RWPE2 (cell line): ENCODE measurements around the gene GPALPP1.
A peak's percentile ranks its signal among the peaks of the same experiment; 100 is the strongest.

ENCODE experiments used
- ATAC-seq: fragments of 200-7000 bp; cut with Tn5 transposase; 3 replicates; pipeline ENCODE4 v1.9.1; 2021; ENCODE audit warnings: low read depth
- DNase-seq: peaks from one replicate; pipeline ENCODE4 v3.0.0-alpha.2; 2020; ENCODE audit warnings: low spot score
- H3K27ac ChIP-seq: fragments of 450-650 bp; 2 replicates; pipeline ENCODE4 v1.5.1; 2017; ENCODE audit warnings: mild to moderate bottlenecking; ENCODE audit not compliant: poor library complexity, severe bottlenecking
- H3K27me3 ChIP-seq: fragments of 250-450 bp; sonication (Bioruptor Pico); 2 replicates; pipeline ENCODE4 v1.5.1; 2021; ENCODE audit warnings: mild to moderate bottlenecking, moderate library complexity; ENCODE audit not compliant: insufficient read depth, poor library complexity, severe bottlenecking
- H3K36me3 ChIP-seq: fragments of 250-450 bp; sonication (Bioruptor Pico); 2 replicates; pipeline ENCODE4 v1.5.1; 2020; ENCODE audit warnings: low read depth, mild to moderate bottlenecking, moderate library complexity
- H3K4me1 ChIP-seq: fragments of 250-450 bp; sonication (Bioruptor Pico); 2 replicates; pipeline ENCODE4 v1.5.1; 2021; ENCODE audit warnings: mild to moderate bottlenecking, moderate library complexity; ENCODE audit not compliant: insufficient read depth, poor library complexity, severe bottlenecking
- H3K4me3 ChIP-seq: fragments of 250-450 bp; sonication (Bioruptor Pico); 2 replicates; pipeline ENCODE4 v1.5.1; 2021; ENCODE audit warnings: mild to moderate bottlenecking, moderate library complexity; ENCODE audit not compliant: severe bottlenecking
- H3K9me3 ChIP-seq: fragments of 250-450 bp; sonication (Bioruptor Pico); 2 replicates; pipeline ENCODE4 v1.5.1; 2021; ENCODE audit warnings: mild to moderate bottlenecking, moderate library complexity; ENCODE audit not compliant: severe bottlenecking
- CTCF ChIP-seq: fragments of 450-650 bp; IDR thresholded peaks from one replicate; pipeline ENCODE4 v1.5.1; 2017; ENCODE audit warnings: mild to moderate bottlenecking, moderate library complexity; ENCODE audit not compliant: poor library complexity, severe bottlenecking

The GPALPP1 gene

GRCh38 chr13:44969551-44970484 lies 19.5 kb upstream of the GPALPP1 start:
- ATAC-seq (peak; percentile 42; the same call in 1 of the 3 replicates), DNase-seq (no peak)
- Histone ChIP-seq H3K27ac (no peak overlapping the region), H3K4me1 (no peaks in the 10 kb centered on the region), H3K27me3 (no peaks in the 10 kb centered on the region), H3K36me3 (peaks cover 65% of the 10 kb centered on the region), H3K4me3 (no peak overlapping the region), H3K9me3 (no peaks in the 10 kb centered on the region)
- peak; percentile 83 for TF ChIP-seq CTCF

GRCh38 chr13:44971656-44972595 lies 17.4 kb upstream of the GPALPP1 start:
- no peak for ATAC-seq
- Histone ChIP-seq H3K4me3 (no peak overlapping the region), H3K27ac (no peak overlapping the region), H3K36me3 (peaks cover 55% of the 10 kb centered on the region), H3K9me3 (no peaks in the 10 kb centered on the region), H3K27me3 (no peaks in the 10 kb centered on the region), H3K4me1 (no peaks in the 10 kb centered on the region)
- TF ChIP-seq CTCF: no peak
- DNase-seq: no peak

GRCh38 chr13:44972956-44973581 lies 16.3 kb upstream of the GPALPP1 start:
- peak; percentile 83 for TF ChIP-seq CTCF
- H3K9me3 ChIP-seq: no peaks in the 10 kb centered on the region
- DNase-seq: no peak
- no peaks in the 10 kb centered on the region for H3K4me1 ChIP-seq
- H3K27me3 ChIP-seq: no peaks in the 10 kb centered on the region
- ATAC-seq: no peak
- H3K4me3 ChIP-seq: no peak overlapping the region
- H3K36me3 ChIP-seq: peaks cover 63% of the 10 kb centered on the region
- H3K27ac ChIP-seq: no peak overlapping the region

GRCh38 chr13:44974056-44974793 lies 15.1 kb upstream of the GPALPP1 start:
- H3K27ac ChIP-seq: no peak overlapping the region
- no peak overlapping the region for H3K4me3 ChIP-seq
- no peaks in the 10 kb centered on the region for H3K9me3 ChIP-seq
- H3K36me3 ChIP-seq: peaks cover 63% of the 10 kb centered on the region
- no peaks in the 10 kb centered on the region for H3K27me3 ChIP-seq
- no peak for TF ChIP-seq CTCF
- no peak for DNase-seq
- H3K4me1 ChIP-seq: no peaks in the 10 kb centered on the region
- ATAC-seq: no peak
